ENCODE results near the gene CCDC172. TPM values are rescaled to one million over a fixed set of nuclear protein-coding genes. Genes with fewer than 3 reads are reported as not detected.
A peak's percentile ranks its signal among the peaks of the same experiment; 100 is the strongest.

CCDC172 gene
- polyA plus RNA-seq, 1 donor, result not detected

DNA sequence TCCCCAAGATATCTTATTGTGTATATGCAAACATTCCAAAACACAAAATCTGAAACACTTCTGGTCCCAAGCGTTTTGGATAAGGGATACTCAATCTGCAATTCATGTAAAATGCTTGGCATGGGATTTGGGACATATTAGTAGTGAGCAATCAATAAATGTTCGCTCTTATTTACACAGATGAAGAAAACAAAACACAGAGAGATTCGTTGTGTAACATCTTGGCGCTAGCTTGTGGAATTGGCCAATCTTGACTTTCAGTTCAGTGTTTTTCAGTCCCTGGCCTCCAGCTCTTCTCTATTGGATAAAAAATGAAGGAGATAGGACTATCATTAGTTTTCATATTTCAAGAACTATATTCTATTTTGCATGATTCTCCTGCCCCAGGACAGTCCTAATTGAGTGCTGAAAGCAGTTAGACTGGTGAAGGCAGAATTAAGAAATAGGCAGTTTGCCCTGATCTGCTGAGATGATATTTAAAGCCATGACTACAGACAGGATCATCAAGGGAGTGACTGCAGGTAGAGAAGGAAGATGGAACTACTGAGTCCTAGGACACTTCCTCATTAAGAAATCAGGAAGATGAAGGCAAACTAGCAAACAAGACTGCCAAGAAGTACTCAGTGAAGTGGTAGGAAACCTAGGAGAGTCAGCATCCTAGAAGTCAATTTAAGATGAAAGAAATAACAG is 105.2 kb downstream of the CCDC172 start:
- DNase-seq (ENCODE audit: low read depth), result peak; percentile 6

Other genes with a start within 250 kb of the CCDC172 start
- 22.2 TPM for gene GFRA1, start 51.2 kb upstream of the CCDC172 start, polyA plus RNA-seq (ENCODE audit: insufficient read length)
- not detected for gene PNLIPRP3, start 103.4 kb downstream of the CCDC172 start, polyA plus RNA-seq (ENCODE audit: insufficient read length)
- not detected for gene PNLIP, start 221.5 kb downstream of the CCDC172 start, polyA plus RNA-seq (ENCODE audit: insufficient read length)